ENCODE results near the gene CRAMP1. TPM values are rescaled to one million over a fixed set of nuclear protein-coding genes. Genes with fewer than 3 reads are reported as not detected.
"Not testable (repeated sequence)": the region's sequence is repeated elsewhere in the genome, so short reads cannot be mapped to it uniquely, and the experiment has no call there.

The CRAMP1 gene
- total and polyA plus RNA-seq, 5 donors: 7.1 to 18.4 (median 13.2) TPM

GRCh38 chr16:1705324-1705687 is 93.1 kb downstream of the CRAMP1 start:
- H3K9me3 ChIP-seq (ENCODE audit: control insufficient read depth, low read length); H3K4me1 ChIP-seq (ENCODE audit: control insufficient read depth, insufficient read depth, low read length); DNase-seq; H3K27me3 ChIP-seq (ENCODE audit: control insufficient read depth, insufficient read depth); intact Hi-C loops (cut with DNase I): not testable (repeated sequence)
- peak; percentile 10 to 37 for ATAC-seq
- under 1% methylated on average over 16 of the region's 16 CpGs for WGBS
- H3K4me3 ChIP-seq (ENCODE audit: low read length): peak overlapping the region; percentile 63
- peak overlapping the region; percentile 94 for H3K27ac ChIP-seq (ENCODE audit: low read length)

DNA sequence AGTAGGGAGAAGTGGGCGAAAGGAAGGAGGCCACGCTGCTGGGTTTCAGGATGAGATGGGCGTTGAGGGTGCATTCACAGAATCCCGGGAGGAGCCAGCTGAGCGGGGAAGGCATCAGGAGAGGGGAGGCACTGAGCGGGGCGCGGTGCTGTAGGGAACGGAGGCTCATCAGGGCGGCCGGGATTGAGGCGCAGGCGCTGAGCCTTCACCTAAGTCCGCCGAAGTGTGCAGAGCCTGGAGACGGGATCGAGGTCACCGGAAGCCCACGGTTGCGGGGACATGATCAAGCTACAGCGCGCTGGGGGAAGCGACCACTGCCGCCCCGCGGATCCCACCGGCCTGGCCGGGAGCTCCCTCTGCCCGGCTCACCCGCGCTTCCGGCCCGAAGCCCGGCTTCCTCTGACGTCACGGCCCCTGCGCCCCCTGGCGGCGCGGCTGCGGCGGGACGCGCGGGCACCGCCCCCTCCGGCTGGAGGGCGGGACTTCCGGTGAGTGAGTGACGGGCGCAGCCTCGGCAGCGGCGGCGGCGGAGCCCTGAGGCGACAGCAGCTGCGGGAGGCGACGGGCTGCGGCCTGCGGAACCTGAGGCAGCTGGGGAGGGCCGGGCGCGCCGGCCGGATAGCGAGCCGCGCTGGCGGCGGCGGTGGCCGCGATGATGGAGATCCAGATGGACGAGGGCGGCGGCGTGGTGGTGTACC is 93.7 kb downstream of the CRAMP1 start, which contains the start of gene MAPK8IP3:
MAPK8IP3 (plus strand) TSS at position 508 of the 698 bp plus-strand sequence; CDS start at position 653, 145 bp downstream.
- ATAC-seq: peak; percentile 93 to 95
- Histone ChIP-seq H3K27ac (ENCODE audit: low read length) (peak within 1 kb of the TSS; percentile 94), H3K27me3 (ENCODE audit: control insufficient read depth, insufficient read depth) (no peaks in the 10 kb centered on the region), H3K4me1 (ENCODE audit: control insufficient read depth, insufficient read depth, low read length) (peaks cover 3% of the 10 kb centered on the region), H3K9me3 (ENCODE audit: control insufficient read depth, low read length) (no peaks in the 10 kb centered on the region), H3K4me3 (ENCODE audit: low read length) (peak within 1 kb of the TSS; percentile 63)
- WGBS: under 1% methylated on average over 79 of the region's 79 CpGs
- peak; percentile 88 to 97 (median 96) for DNase-seq
- intact Hi-C loops (cut with DNase I): no loop called here

DNA sequence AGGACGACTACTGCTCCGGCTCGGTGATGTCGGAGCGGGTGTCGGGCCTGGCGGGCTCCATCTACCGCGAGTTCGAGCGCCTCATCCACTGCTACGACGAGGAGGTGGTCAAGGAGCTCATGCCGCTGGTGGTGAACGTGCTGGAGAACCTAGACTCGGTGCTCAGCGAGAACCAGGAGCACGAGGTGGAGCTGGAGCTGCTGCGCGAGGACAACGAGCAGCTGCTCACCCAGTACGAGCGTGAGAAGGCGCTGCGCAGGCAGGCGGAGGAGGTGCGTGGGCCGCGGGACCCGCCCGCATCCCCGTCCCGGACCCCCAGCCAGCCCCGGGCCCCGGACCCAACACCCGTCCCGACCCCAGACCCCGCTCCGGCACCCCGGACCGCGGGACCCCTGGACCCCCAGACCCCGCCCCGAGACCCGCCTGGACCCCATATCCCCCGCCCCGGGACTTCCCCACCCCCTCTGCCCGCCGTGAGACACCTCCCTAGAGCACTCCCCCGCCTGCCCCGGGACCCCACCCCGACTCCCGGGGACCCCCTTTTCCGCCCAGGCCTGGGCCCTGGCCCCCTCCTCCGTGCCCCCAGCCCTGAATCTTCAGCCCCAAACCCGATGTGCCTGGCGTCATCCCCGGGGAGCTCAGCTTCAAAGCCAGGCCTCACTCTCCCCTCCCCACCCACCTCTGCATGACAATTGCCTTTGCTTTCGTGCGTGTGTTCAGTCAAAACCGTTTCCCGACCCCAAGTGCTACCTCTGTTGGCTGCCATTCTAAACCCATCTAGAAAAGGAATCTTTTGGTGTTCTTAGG is 94.4 kb downstream of the CRAMP1 start:
- intact Hi-C loops (cut with DNase I): no loop called here
- peaks cover 3% of the 10 kb centered on the region for H3K4me1 ChIP-seq (ENCODE audit: control insufficient read depth, insufficient read depth, low read length)
- under 1% methylated on average over 59 of the region's 62 CpGs for WGBS

DNA sequence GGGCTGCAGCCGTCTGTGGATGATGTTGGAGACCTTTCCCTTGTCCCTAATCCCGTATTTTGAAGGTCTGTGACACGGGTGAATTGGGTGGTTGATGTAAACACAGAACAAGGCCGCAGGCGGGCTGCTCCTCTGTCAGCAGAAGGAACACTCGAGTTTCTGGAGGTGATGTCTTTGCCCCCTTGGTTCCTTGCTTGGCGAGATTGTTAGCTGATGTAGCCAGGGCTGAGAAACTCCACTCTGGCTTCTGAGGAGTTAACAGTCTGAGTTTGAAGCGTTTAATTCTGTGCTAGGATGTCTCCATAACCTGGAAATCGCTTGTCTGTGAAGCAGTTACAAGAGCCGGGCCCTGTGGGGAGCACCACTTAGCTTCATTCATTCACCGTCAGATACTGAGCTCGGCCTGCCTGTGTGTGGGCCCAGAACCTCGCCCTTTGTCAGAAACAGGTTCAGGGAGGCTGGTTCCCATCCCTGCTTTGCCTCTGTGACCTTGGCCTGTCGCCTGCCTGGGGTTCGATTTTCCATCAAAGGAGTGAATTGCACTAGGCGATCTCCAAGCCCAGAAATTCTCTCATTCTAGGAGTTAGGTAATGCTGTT is 95.1 kb downstream of the CRAMP1 start:
- Histone ChIP-seq H3K9me3 (ENCODE audit: control insufficient read depth, low read length) (no peaks in the 10 kb centered on the region), H3K4me3 (ENCODE audit: low read length) (peak overlapping the region; percentile 57), H3K27me3 (ENCODE audit: control insufficient read depth, insufficient read depth) (no peaks in the 10 kb centered on the region), H3K27ac (ENCODE audit: low read length) (peak overlapping the region; percentile 73), H3K4me1 (ENCODE audit: control insufficient read depth, insufficient read depth, low read length) (peaks cover 3% of the 10 kb centered on the region)
- WGBS: 15% methylated on average over 16 of the region's 16 CpGs
- ATAC-seq: no peak
- DNase-seq: peak in 1 of 3 donors; percentile 48
- intact Hi-C loops (cut with DNase I): no loop called here

More for the DNA sequence above, 94.4 kb downstream of the CRAMP1 start:
- ATAC-seq (peak; percentile 18 to 22), DNase-seq (peak in 2 of 3 donors; percentile 44 to 55)
- H3K27ac ChIP-seq (ENCODE audit: low read length): peak overlapping the region; percentile 73
- peak overlapping the region; percentile 57 for H3K4me3 ChIP-seq (ENCODE audit: low read length)
- H3K9me3 ChIP-seq (ENCODE audit: control insufficient read depth, low read length): no peaks in the 10 kb centered on the region
- no peaks in the 10 kb centered on the region for H3K27me3 ChIP-seq (ENCODE audit: control insufficient read depth, insufficient read depth)

- Histone ChIP-seq H3K4me1 (ENCODE audit: control insufficient read depth, insufficient read depth, low read length) (peaks cover 8% of the 10 kb centered on the region), H3K9me3 (ENCODE audit: control insufficient read depth, low read length) (no peaks in the 10 kb centered on the region), H3K27ac (ENCODE audit: low read length) (peak overlapping the region; percentile 73), H3K4me3 (ENCODE audit: low read length) (no peak overlapping the region), H3K27me3 (ENCODE audit: control insufficient read depth, insufficient read depth) (no peaks in the 10 kb centered on the region)
- ATAC-seq (no peak), DNase-seq (peak in 1 of 3 donors; percentile 45)
- intact Hi-C loops (cut with DNase I): no loop called here
- 77% methylated on average over 18 of the region's 18 CpGs for WGBS
Measured at GRCh38 chr16:1708083-1708767, 96.1 kb downstream of the CRAMP1 start.

- Histone ChIP-seq H3K4me1 (ENCODE audit: control insufficient read depth, insufficient read depth, low read length) (peaks cover 8% of the 10 kb centered on the region), H3K9me3 (ENCODE audit: control insufficient read depth, low read length) (no peaks in the 10 kb centered on the region), H3K27me3 (ENCODE audit: control insufficient read depth, insufficient read depth) (no peaks in the 10 kb centered on the region), H3K4me3 (ENCODE audit: low read length) (no peak overlapping the region), H3K27ac (ENCODE audit: low read length) (peak overlapping the region; percentile 73)
- DNase-seq (peak; percentile 68 to 77 (median 75)), ATAC-seq (peak; percentile 27 to 42)
- intact Hi-C loops (cut with DNase I): no loop called here
- 46% methylated on average over 13 of the region's 13 CpGs for WGBS
Measured at GRCh38 chr16:1708768-1709180, 96.6 kb downstream of the CRAMP1 start.

GRCh38 chr16:1709356-1709755 is 97.2 kb downstream of the CRAMP1 start:
- Histone ChIP-seq H3K27me3 (ENCODE audit: control insufficient read depth, insufficient read depth) (no peaks in the 10 kb centered on the region), H3K4me1 (ENCODE audit: control insufficient read depth, insufficient read depth, low read length) (peaks cover 8% of the 10 kb centered on the region), H3K9me3 (ENCODE audit: control insufficient read depth, low read length) (no peaks in the 10 kb centered on the region), H3K27ac (ENCODE audit: low read length) (no peak overlapping the region), H3K4me3 (ENCODE audit: low read length) (no peak overlapping the region)
- 69% methylated on average over 15 of the region's 15 CpGs for WGBS
- DNase-seq (no peak), ATAC-seq (no peak)
- intact Hi-C loops (cut with DNase I): no loop called here

DNA sequence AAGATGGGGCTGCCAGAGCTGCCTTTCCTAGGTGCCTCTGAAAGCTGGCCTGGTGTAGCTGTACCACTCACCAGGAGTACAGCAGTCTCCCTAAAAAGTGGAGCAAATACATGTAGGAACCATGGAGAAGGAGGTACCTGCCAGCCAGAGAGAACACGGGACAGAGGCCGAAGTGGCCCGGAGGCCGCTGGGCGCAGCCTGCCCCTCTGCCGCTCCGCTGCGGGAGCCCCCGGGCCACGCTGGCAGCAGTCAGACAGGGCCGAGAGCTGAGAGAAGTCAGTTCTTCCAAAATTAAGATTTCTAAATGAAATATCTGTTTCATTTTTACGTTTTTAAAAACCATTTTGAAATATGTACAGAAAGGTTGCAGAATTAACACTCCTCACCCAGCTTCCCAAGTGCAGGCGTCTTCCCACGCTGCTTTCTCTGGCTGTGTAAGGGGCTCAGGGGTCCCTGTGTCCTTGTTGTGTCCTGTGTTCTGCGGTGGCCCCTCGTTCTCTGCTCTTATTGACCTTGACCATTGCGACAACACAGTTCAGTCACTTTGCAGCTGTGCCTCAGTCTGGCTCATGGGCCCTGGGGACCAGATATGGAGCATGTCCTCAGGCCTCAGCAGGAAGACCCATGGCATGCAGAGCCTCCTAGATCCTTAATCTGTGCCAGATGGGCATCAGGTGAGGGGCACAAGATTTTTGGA is 98.8 kb downstream of the CRAMP1 start:
- H3K4me3 ChIP-seq (ENCODE audit: low read length): no peak overlapping the region
- peaks cover 8% of the 10 kb centered on the region for H3K4me1 ChIP-seq (ENCODE audit: control insufficient read depth, insufficient read depth, low read length)
- no peaks in the 10 kb centered on the region for H3K27me3 ChIP-seq (ENCODE audit: control insufficient read depth, insufficient read depth)
- intact Hi-C loops (cut with DNase I): loop anchor here in 1 of 4 donors (5.0 kb wide), 1 partner anchor 66 kb away; no protein-coding TSS in a partner anchor
- DNase-seq: no peak
- ATAC-seq: no peak
- 85% methylated on average over 17 of the region's 17 CpGs for whole genome bisulfite sequencing
- H3K27ac ChIP-seq (ENCODE audit: low read length): no peak overlapping the region
- H3K9me3 ChIP-seq (ENCODE audit: control insufficient read depth, low read length): no peaks in the 10 kb centered on the region

GRCh38 chr16:1712791-1713261 is 100.7 kb downstream of the CRAMP1 start:
- Histone ChIP-seq H3K4me1 (ENCODE audit: control insufficient read depth, insufficient read depth, low read length) (peaks cover 8% of the 10 kb centered on the region), H3K27me3 (ENCODE audit: control insufficient read depth, insufficient read depth) (no peaks in the 10 kb centered on the region), H3K9me3 (ENCODE audit: control insufficient read depth, low read length) (no peaks in the 10 kb centered on the region), H3K27ac (ENCODE audit: low read length) (no peak overlapping the region), H3K4me3 (ENCODE audit: low read length) (no peak overlapping the region)
- DNase-seq (no peak), ATAC-seq (no peak)
- WGBS: 53% methylated on average over 14 of the region's 14 CpGs
- intact Hi-C loops (cut with DNase I): loop anchor here in 1 of 4 donors (5.0 kb wide), 1 partner anchor 64 kb away; no protein-coding TSS in a partner anchor

DNA sequence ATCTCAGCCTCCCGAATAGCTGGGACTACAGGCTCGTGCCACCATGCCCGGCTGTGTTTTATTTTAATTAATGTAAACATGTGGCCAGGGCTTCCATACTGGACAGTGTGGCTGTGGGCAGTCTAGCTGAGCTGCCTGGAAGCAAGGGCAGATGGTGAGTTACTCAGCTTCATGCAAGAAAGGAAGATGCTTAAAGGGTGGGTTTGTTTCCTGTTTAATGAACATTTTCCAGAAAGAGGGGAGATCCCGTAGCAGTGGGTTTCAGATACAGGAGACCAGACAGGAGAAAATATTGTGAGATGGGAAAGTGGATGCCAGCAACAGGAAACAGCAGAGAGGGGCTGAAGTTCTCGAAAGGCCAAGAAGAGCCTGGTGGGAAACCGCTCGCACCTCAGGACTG is 101.2 kb downstream of the CRAMP1 start:
- DNase-seq: no peak
- WGBS: 76% methylated on average over 7 of the region's 7 CpGs
- no peak overlapping the region for H3K27ac ChIP-seq (ENCODE audit: low read length)

More for the DNA sequence above, 101.2 kb downstream of the CRAMP1 start:
- H3K4me1 ChIP-seq (ENCODE audit: control insufficient read depth, insufficient read depth, low read length): peaks cover 5% of the 10 kb centered on the region
- H3K27me3 ChIP-seq (ENCODE audit: control insufficient read depth, insufficient read depth): no peaks in the 10 kb centered on the region
- ATAC-seq: no peak
- intact Hi-C loops (cut with DNase I): loop anchor here in 1 of 4 donors (5.0 kb wide), 1 partner anchor 64 kb away; no protein-coding TSS in a partner anchor
- H3K4me3 ChIP-seq (ENCODE audit: low read length): no peak overlapping the region
- no peaks in the 10 kb centered on the region for H3K9me3 ChIP-seq (ENCODE audit: control insufficient read depth, low read length)
